ENCODE results near the gene DNPH1.

DNPH1 gene

DNA sequence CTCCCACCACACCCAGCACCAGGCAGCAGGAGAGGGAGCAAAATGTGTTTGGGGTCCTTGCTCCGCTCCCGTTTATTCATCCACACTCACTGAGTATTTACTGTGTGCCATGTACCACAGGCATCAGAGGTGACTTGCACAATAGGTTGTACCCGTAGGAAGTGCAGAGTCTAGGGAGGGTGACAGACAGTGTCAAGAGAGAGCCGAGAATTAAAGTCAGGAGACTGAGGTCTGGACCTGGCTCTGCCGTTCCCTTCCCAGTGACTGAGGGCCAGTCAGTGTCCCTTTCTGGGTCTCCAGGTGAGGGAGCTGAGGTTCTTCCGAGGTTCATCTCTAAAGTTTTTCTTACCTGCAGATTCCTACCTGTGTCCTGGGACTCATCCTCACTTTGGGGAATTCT is 36.3 kb upstream of the DNPH1 start:
- H3K27me3 ChIP-seq: peaks cover 20 to 32% (median 28%) of the 10 kb centered on the region in 11 experiments
- no peaks in the 10 kb centered on the region for H3K36me3 ChIP-seq
- peaks cover 14 to 30% (median 18%) of the 10 kb centered on the region in 10 experiments for H3K4me1 ChIP-seq
- no peak overlapping the region for H3K4me2 ChIP-seq
- no peak for TF ChIP-seq Cebpa-rat (IDR thresholded peaks at IDR 0.05)
- no peak overlapping the region for H3K4me3 ChIP-seq
- no peak overlapping the region for H3K9ac ChIP-seq
- no peak overlapping the region for H3K27ac ChIP-seq
- H3K9me3 ChIP-seq (replicated peaks in 1 of 11): no peaks in the 10 kb centered on the region
- H4K20me1 ChIP-seq: no peaks in the 10 kb centered on the region; a peak in 1 of 22 replicates

DNA sequence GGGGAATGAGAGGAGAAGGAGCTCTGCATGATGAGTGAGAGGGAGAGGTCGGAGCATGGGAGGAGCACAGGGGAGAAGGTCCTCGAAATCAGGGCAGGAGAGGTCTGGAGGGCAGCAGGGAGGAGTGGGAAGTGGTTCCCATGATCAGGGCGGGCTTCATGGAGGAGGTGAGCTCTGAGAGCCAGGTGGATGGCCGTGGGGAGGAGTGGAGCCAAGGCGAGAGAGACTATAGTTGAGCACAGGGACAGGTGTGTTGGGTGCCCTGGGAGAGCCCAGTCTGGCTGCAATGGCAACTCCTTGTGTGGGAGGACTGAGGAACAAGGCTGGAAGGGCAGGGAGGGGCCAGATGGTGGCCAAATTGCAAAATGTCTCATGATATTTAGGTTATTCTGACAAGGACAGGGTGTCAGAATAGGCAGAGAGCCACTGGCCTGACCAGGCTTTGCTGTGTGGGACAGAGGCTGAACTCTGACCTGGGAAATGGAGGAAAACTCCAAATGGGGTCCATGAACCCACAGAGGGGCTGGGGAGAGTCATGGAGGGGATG is 35.4 kb upstream of the DNPH1 start:
- Histone ChIP-seq H3K27me3 (peaks cover 11 to 23% (median 19%) of the 10 kb centered on the region in 11 experiments), H3K4me3 (no peak overlapping the region), H3K4me1 (peaks cover 6 to 23% (median 9%) of the 10 kb centered on the region in 10 experiments; a peak in 18 of 20 replicates), H3K9me3 (replicated peaks in 1 of 11) (no peaks in the 10 kb centered on the region), H4K20me1 (no peaks in the 10 kb centered on the region), H3K36me3 (no peaks in the 10 kb centered on the region), H3K9ac (no peak overlapping the region), H3K27ac (no peak overlapping the region), H3K4me2 (no peak overlapping the region)
- no peak for TF ChIP-seq Cebpa-rat (IDR thresholded peaks at IDR 0.05)

DNA sequence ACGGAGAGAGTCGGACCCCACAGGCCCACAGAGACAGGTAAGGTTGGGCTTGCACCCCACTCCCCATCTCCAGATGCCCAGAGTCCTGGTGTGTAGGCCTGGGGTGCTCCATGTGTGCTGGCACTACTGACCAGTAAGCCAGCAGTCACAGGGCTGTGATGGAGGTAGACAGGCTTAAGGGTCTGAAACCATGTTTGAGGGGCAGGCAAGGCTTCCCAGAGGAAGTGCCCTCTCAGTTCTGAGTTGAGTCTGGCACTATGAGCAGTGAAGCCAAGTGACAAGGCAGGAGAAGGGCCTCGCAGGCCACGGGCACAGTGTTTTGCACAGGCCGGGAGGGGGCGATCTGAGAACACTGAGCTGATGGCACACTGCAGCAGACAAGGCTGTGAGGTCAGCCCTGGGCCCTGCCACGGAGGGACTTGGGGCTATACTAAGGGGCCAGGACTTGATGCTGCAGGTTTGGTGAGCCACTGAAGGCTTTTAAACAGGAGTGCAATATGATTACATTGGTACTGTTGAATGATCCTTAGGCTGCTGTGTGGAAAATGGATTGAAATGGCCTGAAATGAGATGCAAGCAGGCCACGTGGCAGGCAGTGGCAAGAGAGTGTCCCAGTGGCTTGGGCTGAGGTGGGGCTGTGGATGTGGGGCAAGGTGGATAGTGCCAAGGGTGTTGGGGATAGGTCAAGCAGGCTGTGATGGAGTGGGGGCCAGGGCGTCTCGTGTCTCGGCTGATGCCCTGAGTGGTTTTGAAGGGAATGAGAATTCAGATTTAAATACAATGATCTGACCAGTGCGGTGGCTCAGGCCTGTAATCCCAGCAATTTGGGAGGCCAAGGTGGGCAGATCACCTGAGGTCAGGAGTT is 34.3 kb upstream of the DNPH1 start:
- H3K4me2 ChIP-seq: no peak overlapping the region
- no peaks in the 10 kb centered on the region for H4K20me1 ChIP-seq
- H3K9ac ChIP-seq: no peak overlapping the region; a peak in 1 of 22 replicates
- no peaks in the 10 kb centered on the region for H3K9me3 ChIP-seq (replicated peaks in 1 of 11)
- H3K36me3 ChIP-seq: no peaks in the 10 kb centered on the region
- no peak overlapping the region for H3K4me3 ChIP-seq
- peaks cover under 1 to 12% (median 8%) of the 10 kb centered on the region in 11 experiments; a peak in 14 of 22 replicates for H3K27me3 ChIP-seq
- no peak overlapping the region for H3K27ac ChIP-seq
- peaks cover 0 to 12% (median 0%) of the 10 kb centered on the region in 10 experiments; a peak in 7 of 20 replicates for H3K4me1 ChIP-seq
- TF ChIP-seq Cebpa-rat (IDR thresholded peaks at IDR 0.05): no peak

DNA sequence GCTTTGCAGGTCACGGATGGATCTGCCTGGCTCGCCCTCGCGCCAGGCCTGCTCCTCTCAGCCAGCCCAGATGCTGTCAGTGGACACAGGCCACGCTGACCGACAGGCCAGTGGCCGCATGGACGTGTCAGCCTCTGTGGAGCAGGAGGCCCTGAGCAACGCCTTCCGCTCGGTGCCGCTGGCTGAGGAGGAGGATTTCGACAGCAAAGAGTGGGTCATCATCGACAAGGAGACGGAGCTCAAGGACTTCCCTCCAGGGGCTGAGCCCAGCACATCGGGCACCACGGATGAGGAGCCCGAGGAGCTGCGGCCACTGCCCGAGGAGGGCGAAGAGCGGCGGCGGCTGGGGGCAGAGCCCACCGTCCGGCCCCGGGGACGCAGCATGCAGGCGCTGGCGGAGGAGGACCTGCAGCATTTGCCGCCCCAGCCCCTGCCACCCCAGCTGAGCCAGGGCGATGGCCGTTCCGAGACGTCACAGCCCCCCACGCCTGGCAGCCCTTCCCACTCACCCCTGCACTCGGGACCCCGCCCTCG is 33.6 kb upstream of the DNPH1 start:
- peaks cover 0 to 11% (median 0%) of the 10 kb centered on the region in 10 experiments; a peak in 5 of 20 replicates for H3K4me1 ChIP-seq
- no peaks in the 10 kb centered on the region for H4K20me1 ChIP-seq
- H3K4me3 ChIP-seq: no peak overlapping the region
- H3K4me2 ChIP-seq: no peak overlapping the region
- no peaks in the 10 kb centered on the region for H3K36me3 ChIP-seq
- no peak overlapping the region for H3K27ac ChIP-seq
- no peaks in the 10 kb centered on the region for H3K9me3 ChIP-seq (replicated peaks in 1 of 11)
- no peak overlapping the region; a peak in 1 of 22 replicates for H3K9ac ChIP-seq
- no peak for TF ChIP-seq Cebpa-rat (IDR thresholded peaks at IDR 0.05)
- peaks cover 0 to 5% (median 1%) of the 10 kb centered on the region in 11 experiments; a peak in 5 of 22 replicates for H3K27me3 ChIP-seq

DNA sequence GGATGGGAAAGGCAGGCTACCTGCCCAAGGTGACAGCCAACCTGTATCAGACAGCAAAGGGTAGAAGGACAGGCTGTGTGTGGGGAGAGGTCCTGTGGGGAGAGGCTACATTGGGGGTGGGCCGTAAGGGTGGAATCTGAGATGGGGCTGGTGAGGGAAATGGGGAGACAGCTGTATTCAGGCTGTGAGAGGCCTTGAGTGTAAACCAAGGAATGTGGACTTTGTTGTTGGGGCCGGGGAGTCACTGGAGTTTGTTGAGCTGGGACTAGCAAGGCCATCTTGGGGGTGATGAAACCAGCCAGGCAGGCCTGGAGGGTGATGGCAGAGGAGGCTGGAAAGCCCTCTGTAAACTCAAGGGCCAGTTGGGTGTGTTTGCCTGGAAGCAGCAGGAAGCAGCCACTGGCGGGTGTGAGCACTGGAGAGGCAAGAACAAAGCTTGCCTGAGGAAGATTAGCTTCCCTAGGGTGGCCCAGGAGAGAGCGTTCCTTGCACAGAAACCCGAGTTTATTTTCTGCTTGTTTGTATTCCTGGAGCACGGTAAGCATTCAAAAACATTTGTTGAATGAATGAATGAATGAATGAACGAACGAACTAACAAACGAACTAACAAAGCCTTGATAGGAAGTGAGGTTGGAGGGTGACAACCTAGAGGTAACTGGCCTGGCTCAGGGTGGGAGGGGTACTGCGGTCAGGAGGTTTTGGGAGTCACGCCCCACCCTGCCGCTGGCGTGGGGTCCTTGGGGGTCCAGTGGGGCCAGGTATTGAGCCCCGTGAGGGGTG is 32.9 kb upstream of the DNPH1 start:
- Histone ChIP-seq H3K4me1 (peaks cover 0 to 12% (median 0%) of the 10 kb centered on the region in 10 experiments; a peak in 4 of 20 replicates), H3K9me3 (replicated peaks in 1 of 11) (no peaks in the 10 kb centered on the region), H3K27ac (no peak overlapping the region), H3K4me2 (no peak overlapping the region), H4K20me1 (no peaks in the 10 kb centered on the region), H3K9ac (no peak overlapping the region), H3K36me3 (no peaks in the 10 kb centered on the region), H3K4me3 (no peak overlapping the region), H3K27me3 (no peaks in the 10 kb centered on the region)
- no peak for TF ChIP-seq Cebpa-rat (IDR thresholded peaks at IDR 0.05)

DNA sequence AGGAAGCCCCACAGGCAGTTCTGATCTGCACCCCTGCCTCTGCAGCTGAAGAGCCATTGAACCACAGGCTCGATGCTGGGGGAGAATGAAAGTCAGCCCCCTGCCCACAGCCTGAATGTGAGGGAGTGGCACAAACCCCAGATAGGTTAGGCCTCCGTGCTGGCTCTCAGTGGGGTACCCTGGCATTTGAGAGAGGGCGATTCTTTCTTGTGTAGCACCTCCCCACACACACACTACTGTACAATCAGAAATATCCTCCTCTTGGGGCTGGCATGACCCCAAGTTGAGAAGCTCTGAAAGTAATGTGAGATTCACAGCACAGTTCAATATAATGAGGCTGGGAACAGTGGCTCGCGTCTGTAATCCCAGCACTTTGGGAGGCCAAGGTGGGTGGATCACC is 31.9 kb upstream of the DNPH1 start:
- no peaks in the 10 kb centered on the region for H4K20me1 ChIP-seq
- no peaks in the 10 kb centered on the region for H3K27me3 ChIP-seq
- no peak overlapping the region for H3K4me2 ChIP-seq
- no peaks in the 10 kb centered on the region for H3K9me3 ChIP-seq (replicated peaks in 1 of 11)
- H3K4me3 ChIP-seq: no peak overlapping the region
- no peak overlapping the region for H3K27ac ChIP-seq
- no peaks in the 10 kb centered on the region for H3K36me3 ChIP-seq
- peak overlapping the region in 1 of 11 experiments; percentile 42; a peak in 1 of 22 replicates for H3K9ac ChIP-seq
- peaks cover 0 to 18% (median 0%) of the 10 kb centered on the region in 10 experiments; a peak in 5 of 20 replicates for H3K4me1 ChIP-seq
- TF ChIP-seq Cebpa-rat (IDR thresholded peaks at IDR 0.05): no peak

DNA sequence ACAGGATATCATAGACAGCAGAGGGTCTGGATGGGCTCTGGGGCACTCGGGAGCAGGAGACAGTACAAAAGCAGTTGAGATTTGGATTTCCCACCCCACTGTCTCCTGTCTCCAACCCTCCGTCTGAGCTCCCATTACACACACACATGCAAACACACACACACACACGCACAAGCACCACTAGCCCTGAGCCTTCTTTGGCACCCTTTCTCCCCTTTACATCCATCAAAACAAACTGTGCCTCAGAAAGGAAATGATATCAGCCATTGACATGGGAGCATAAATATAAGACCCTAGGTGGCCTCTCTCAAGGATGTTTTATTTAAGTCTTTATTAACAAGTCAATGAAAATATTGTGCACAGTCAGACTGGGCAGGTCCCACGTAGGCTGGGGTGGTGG is 31.5 kb upstream of the DNPH1 start:
- no peaks in the 10 kb centered on the region for H3K9me3 ChIP-seq (replicated peaks in 1 of 11)
- 0 out of 22 replicates have a peak, but pooled peaks cover 0 to under 1% (median 0%) of the 10 kb centered on the region in 11 experiments for H3K27me3 ChIP-seq
- TF ChIP-seq Cebpa-rat (IDR thresholded peaks at IDR 0.05): no peak

DNA sequence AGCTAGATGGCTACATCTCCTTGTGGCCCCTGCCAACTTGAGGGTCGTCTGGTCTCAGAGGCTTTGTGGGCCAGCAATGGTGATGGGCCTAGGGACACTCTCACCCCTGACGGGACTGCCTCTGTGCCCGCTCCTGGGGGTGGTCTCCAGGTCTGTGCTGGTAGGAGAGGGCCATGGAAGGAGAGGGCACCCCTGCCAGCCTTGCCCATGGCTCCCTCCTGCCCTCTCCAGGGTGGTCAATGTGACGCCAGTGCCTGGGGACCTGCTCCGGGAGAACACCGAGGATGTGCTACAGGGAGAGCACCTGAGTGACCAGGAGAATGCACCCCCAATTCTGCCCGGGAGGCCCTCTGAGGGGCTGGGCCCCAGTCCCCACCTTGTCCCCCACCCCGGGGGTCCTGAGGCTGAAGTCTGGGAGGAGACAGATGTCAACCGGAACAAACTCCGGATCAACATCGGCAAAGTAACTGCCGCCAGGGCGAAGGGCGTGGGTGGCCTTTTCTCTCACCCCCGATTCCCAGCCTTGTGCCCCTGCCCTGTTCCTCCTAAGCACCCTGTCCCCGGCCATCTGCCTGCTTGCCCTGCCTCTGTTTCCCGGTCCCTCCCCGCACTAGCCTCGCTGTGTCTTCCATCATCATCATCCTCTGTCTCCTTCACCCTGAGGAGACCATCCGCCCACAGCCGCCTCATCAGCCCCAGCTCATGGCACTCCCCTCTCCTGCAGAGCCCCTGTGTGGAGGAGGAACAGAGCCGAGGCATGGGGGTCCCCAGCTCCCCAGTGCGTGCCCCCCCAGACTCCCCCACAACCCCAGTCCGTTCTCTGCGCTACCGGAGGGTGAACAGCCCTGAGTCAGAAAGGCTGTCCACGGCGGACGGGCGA is 29.8 kb upstream of the DNPH1 start:
- no peaks in the 10 kb centered on the region for H3K36me3 ChIP-seq
- no peak overlapping the region for H3K4me3 ChIP-seq
- no peaks in the 10 kb centered on the region for H3K9me3 ChIP-seq (replicated peaks in 1 of 11)
- H4K20me1 ChIP-seq: no peaks in the 10 kb centered on the region; a peak in 1 of 22 replicates
- H3K4me1 ChIP-seq: peaks cover 0 to 18% (median 0%) of the 10 kb centered on the region in 10 experiments; a peak in 5 of 20 replicates
- no peak overlapping the region for H3K9ac ChIP-seq
- H3K27me3 ChIP-seq: peaks cover 0 to 11% (median under 1%) of the 10 kb centered on the region in 11 experiments; a peak in 5 of 22 replicates
- no peak overlapping the region for H3K27ac ChIP-seq
- no peak overlapping the region for H3K4me2 ChIP-seq
- TF ChIP-seq Cebpa-rat (IDR thresholded peaks at IDR 0.05): no peak

More for the DNA sequence above, 31.5 kb upstream of the DNPH1 start:
- Histone ChIP-seq H3K9ac (peak overlapping the region in 1 of 11 experiments; percentile 42; a peak in 1 of 22 replicates), H3K27ac (no peak overlapping the region), H3K4me1 (peaks cover 0 to 18% (median 0%) of the 10 kb centered on the region in 10 experiments; a peak in 5 of 20 replicates), H3K36me3 (no peaks in the 10 kb centered on the region), H4K20me1 (no peaks in the 10 kb centered on the region), H3K4me3 (no peak overlapping the region), H3K4me2 (no peak overlapping the region)
